GM21737 (cell line): ENCODE data around the gene CNTN5.

ENCODE experiments used
- ATAC-seq: cut with Tn5 transposase; IDR thresholded peaks from one replicate; pipeline ENCODE4 v1.9.1; 2021; ENCODE audit warnings: mild to moderate bottlenecking, moderate library complexity; ENCODE audit not compliant: unreplicated experiment

The CNTN5 gene

DNA sequence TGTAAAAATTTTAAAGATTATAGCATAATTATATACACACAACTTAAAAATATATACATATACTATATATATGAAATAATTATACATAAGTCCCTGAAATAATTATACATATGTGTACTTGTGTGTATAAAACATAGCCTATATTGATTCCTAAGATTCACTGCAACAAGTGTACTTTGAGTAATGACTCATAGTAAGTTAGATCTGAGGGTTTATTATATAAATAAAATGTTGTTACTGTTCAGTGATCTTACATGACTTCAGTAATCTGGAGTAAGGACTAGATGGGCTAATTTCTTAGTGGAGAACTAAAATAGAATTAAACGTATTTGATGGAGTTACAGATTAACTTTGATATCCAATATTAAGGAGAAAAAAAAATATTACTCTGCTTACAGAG is 350.5 kb downstream of the CNTN5 start:
- ATAC-seq, result no peak

DNA sequence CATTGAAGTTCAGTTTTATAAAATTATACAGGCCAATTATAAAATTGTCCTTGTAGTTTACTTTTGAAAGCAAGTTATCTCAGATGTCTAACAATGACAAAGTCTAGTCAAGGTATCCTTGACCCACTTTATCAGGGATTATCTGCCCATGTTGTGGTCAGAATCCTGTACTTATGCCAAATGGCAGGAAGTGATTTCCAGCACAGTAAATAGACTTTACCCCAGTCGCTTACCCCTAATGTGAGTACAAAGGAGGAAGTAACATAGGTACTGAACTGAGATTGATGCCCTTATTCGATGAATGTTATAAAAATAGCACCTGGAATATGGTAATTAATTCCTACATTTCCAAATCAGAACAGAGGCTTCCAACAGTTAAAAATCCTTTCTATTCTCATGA is 355.7 kb downstream of the CNTN5 start:
- ATAC-seq, result no peak

DNA sequence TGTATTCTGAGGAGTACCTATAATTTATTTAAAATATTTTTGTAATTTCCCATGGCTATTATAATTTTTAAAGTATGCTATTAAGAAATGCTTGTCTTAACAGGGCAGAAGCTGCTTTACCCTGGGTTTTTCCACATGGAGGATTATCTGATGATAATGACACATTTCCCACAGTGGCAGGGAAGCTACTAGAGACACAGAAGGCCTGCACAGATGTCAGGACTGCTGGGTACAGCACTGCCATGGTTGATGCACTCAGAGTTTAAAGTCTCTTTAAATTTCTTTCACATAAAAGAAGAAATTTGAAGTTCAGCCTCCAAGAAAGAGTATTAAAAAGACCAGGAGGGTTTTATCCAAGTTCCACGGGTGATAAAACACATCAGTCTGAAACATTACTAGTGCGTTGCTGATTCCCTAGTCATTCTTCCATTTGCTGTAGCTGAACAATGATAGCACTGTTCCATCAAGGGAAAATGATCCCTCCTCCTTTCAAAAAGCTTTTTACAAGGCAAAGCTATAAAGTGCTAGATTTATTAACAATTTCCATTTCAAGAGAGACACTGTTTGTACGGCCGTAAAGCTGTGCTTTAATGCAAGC is 363.0 kb downstream of the CNTN5 start:
- ATAC-seq, result no peak

DNA sequence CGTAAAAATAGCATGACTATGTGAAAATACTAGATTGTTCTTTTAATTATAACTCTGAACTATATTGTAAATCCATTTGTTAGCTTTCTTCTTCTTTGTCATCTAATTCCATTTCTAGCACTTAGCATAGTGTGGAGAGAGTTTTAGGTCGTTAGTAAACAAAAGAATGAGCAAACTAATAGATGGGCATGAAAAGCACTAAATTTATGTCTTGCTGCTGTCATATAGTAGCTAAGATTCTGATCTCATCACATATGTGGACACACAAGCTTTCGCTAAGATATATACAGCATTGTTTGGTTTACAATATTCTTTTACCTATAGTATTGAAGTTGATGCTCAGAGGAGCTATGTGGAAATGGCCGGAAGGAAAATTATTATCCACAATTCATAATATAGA is 370.5 kb downstream of the CNTN5 start:
- ATAC-seq, result no peak

DNA sequence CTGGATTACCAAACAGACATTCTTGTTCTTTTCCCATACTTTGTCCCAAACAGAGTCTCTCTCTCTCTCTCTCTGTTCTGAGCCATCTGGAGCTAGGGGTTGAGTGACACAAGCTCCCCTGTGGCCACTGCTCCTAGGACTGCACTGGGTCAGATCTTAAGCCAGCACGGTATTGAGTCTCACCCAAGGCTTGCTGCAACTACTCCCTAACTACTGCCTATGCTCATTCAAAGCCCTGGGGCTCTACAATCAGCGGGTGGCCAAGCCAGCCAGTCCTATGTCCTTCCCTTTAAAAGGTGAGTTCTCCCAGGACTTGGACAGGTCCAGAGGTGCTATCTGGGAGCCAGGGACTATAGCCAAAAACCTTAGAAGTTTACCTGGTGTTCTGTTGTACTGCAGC is 385.6 kb downstream of the CNTN5 start:
- no peak for ATAC-seq

DNA sequence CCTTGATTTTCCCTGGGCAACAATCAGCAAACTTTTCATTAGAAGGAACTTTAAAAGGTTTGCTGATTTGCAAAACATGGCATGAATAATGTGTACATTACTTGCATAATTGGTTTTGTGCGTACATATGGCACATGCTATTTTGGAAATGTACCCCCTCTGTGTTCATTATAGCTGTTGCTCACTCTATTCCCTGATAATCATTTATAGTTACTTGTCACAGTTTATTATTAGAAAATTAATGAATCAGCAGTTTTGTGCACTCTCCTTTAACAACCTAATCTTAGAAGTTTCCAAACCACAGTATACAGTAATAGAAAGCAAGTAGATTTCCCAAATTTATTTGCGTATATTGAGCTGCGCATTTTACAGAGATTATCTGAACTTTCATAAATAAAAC is 389.9 kb downstream of the CNTN5 start:
- ATAC-seq, result no peak

DNA sequence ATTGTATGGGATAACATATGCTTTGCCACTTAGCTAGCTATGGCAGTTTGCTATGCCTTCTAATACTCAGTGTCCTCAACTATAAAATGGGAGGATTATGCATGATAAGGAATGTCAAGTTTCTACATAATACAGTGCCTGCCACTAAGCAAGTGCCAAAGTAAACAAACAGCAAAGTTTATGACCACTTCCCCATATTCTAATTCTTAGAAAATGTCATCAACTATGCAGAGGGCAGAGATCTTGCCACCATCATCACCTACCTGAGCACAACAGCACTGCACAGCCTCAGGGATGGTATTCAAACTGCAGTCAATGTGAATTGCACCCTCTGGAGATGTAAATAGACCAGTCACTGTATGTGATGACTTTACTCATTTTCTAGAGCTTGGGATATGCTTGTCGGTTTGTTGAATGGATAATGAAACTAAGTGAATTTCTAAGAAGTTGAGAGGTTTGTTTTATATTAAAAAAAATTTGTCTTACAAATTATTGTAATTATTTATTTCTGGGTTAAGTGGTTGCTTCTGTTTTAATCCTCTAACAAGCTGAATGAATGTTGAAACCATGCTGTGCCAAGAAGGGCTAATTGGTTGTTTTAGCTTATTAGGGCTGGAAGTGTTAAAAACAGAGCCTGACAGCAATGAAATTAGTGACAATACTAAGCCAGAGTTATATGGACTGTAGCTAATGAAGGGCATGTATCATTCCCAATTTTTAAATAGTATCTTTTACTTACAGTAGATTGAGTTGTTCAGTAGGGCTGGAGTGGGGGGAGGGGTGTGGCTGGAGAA is 398.4 kb downstream of the CNTN5 start:
- no peak for ATAC-seq

DNA sequence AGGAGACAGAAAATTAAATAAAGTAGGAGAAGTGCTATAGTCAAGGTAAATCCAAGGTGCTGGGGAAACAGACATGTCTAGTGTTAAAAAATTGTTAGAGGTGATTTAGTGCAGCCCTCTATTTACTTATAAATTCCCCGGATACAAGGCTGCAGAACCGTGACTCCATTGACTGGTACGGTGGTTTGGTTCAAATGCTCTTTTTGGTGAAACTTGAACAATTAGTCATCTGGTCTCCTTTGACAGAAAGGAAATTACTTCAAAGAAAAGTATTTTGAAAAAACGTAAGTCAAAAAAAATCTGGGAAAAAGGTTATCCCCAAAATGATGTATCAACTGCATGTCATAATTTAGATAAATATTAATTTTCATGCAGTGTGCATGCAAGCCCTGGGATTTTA is 399.2 kb downstream of the CNTN5 start:
- no peak for ATAC-seq

DNA sequence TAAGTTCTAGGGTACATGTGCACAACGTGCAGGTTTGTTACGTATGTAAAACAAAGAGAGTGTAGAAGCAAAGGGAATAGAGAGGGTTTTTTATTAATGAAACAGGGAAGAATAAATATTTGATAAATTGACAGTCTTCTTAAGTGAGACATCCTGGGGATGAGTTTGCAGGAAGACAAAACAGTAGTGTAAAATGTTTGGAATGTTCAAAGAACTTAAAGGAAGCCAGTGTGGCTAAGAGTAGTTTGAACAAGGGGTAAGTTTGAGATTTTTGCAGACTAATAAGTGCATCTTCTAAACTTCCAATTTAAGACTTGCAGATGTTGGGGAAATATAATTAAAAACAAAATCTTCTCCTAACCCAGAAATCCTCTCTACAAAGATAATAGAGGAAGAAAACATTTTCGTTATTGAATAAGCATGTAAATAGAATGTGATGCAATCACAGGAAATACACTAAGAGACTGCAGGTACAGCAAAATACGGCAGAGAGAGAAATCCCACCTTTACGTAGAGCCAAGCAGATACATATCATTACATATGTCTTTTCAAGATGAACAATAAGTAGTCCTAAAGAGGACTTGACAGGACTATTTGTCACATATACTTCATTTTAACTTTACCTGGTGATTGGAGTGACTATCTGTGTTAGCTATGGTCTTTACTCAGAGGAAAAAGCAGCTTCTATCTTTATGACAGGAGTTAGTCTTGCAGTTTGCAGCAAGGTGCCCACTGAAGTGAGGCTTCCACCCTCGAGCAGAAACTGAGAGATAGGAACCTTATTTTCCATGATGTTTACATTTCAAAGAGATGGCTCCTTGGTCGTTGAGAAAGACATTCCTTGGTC is 402.1 kb downstream of the CNTN5 start:
- ATAC-seq, result no peak

DNA sequence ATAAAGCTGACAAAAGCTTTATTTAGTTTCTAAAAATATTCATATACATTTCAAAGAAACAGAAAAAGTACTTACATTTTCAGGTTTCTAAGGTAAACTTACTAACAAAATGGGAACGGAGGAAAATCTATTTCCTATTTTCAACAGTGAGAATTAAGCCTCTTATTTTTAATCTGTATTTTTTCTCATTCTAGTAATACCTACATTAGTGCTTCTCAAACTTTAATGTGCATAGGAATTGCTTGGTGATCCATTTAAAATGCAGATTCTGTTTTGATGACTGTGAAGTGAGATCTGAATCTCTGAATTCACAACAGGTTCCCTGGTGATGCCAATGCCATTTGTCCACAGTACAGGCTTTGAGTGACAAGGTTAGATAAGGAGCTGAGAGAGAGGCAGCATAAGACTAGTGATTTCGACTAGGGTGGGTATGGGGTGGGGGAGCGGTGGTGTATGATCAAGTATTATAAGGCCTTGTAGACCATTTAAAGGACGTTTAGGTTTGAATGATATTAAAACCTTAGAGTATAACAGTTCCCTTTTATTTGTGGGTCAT is 402.8 kb downstream of the CNTN5 start:
- ATAC-seq, result no peak

DNA sequence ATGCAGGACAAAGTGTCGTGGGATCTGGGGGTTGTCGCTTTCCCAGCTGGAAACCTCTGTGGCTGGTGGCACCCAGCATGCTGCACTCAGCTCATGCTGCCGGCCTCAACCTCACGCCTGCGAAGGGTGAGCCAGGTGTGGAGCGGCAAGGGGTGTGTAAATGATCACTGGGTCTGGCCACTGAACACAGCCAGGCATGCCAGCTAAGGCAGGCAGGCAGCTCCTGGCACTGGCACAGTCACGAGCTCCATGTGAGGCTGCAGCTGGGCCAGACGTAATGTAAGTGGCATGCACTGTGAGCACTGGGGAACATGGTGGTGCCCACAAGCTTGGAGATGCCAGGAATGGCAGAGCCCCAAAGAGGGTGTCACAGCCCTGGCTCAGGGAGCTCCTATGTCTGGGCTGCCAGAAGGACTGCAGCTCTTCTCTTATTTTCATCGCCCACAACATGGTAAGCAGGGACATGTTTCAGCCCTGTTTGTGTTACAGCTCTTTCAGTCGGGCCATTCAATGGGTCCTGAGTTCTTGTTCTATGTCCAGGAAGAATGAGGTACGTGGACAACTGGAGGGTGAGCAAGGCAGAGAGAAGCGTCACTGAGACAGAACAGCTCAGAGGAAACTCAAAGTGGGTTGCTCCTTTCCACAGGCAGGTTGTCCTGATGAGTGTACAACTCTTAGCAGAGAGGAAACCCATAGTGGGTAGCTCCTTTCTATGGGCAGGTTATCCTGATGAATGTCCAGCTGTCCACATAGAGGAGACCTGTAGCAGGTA is 403.8 kb downstream of the CNTN5 start:
- no peak for ATAC-seq

DNA sequence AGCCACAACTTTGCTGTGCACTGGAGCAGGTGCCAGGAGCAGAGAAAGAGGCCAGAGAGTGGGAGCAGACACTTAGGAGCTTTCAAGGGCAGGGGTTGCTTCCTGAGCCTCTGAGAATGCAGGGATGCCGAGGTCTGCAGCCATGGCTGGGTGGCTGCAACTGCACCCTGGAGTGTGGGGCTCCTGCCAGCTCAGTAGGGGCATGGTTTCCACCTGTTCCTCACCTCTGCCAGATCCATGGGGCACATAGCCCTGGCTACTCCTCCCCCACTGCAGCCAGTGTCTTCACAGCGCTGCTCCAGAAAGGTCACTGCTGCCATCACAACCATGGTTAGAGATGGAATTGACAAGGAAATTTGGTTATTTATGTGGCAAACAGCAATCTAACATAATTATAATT is 404.8 kb downstream of the CNTN5 start:
- ATAC-seq, result no peak

DNA sequence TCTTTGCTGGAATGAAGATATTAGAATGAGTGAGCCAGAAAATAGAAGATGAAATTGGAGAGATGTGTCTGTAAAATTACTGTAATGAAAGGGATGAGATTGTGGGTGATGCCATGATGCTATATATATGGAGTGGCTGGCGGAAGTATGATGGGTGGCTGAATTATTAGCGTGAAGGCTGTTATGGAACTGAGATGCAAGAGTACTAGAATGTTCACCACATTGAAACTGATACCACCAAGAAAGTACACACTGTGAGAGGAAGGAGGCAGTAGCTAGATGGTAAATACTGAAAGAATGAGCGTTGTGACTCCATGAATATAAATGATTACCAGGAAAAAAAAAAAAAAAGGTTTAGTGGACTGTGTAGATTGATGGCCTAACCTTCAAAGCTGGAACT is 411.9 kb downstream of the CNTN5 start:
- ATAC-seq, result no peak

DNA sequence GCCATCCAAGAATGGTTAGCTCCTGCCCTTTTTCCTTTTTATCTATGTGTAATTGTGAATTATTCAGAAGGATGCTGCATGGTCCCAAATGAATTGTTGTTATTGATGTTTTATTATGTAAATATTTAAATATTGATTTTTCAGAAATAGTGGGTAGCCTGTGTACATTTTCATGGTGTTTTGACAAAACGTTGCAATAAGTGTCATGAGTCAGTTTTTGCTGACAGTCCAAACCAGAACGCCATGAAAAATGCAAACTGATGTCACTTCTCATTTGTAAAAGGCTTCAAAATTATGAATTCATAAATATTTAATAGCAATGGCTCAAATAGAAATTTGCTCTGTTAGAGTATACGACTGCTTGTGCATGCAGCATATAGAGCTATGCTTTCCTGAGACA is 422.5 kb downstream of the CNTN5 start:
- no peak for ATAC-seq

DNA sequence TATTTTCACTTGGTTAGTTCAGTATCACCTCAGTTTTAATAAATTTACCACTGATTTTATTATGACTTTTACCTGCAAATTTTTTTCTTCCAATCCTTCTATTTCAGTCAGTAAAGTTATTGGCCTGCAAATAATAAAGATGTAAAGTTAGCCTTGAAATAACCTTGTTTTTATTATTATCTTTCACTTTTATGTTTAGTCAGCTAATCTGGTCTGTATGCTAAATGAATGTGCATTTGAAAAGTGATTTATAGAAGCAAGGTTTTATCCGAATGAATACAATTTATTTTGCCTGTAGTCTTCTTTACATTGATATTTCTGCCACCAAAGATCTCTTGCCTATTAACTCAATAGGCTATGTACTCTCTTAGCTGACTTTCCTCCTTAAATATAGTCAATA is 425.7 kb downstream of the CNTN5 start:
- no peak for ATAC-seq

DNA sequence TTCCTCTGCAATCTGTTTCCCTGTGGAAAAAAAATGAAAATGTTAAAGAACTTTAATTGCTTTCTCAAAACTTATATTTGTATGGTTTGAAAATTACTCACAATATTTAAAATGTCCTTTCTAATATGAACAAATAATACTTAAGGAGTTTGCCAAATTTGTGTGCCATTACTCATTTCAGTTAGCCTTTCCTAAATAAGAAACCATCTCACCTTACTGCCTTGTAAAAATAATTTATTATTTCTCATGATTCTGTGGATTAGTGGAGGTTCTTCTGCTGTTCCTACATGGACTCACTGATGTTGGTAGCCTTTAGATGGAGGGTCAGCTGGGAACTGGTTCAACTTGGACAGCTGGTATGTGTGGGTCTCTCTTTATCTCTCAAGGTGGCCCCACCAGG is 428.6 kb downstream of the CNTN5 start:
- ATAC-seq, result no peak

DNA sequence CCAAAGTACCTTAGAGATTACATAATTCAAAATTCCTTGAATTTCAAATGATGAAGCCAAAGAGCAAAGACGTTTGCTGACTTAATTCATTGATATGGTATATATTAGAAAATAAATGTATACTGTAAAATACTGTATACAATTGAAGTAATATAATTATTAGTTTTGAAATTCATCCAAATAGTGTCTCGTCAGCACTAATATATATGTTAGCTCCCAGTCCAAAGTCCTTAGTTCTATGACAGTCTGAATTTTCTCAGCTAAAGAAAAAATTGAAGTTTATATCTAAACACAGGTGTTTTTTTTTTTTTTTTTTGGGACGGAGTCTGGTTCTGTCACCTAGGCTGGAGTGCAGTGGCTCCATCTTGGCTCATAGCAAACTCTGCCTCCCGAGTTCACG is 431.3 kb downstream of the CNTN5 start:
- no peak for ATAC-seq

DNA sequence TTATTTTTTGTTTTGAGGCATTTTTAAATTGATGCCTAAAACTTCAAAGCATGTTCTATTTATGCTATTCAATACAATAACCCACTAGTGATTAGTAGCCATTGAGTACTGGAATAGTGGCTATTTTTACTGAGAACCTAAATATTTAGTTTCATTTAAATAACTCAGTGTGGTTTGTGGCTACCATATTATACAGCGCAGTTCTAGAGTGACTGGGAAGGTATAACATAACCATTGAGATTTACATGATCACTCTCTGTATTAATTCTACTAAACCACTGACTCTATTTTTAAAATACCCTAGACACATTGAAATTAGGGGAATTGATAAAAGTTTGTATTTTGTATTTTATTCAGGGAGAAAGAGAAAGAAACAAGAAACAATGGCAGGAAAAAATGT is 441.2 kb downstream of the CNTN5 start:
- ATAC-seq, result no peak

DNA sequence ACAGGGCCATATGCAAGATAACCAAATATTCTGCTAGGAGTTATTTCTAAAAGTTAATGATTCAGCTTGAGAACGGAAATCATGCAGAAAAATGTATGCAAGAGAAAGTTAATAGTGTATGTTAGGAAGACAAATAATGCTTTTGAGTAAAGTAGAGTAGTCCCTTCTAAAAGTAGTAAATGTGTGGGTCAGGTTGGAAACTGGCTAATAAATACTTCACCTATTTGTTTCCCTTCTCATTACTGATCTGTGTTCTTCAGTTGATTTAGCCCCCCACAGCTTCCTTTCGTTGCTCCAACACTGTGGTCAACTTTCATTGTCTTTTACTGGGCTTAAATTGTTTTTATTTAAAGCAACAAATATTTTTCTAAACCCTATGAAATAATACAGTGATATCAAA is 444.2 kb downstream of the CNTN5 start:
- no peak for ATAC-seq

DNA sequence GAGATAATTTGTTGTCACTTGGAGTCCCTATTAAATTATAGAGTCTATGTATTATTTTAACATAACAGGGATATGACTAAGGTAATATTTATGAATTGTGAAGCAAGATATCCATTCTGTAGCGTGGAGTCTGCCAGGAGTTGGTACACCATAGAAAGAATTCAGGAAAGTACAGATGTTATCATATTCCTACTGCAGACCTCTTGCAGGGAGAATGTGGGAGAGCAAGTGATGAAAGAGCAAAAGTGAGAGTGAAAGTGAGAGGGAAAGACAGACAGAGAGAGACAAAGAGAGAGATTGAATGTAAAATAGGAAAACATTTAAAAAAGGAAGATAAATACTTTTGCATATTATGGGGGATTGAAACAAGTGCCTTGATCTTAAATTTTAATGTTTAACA is 468.8 kb downstream of the CNTN5 start:
- no peak for ATAC-seq

DNA sequence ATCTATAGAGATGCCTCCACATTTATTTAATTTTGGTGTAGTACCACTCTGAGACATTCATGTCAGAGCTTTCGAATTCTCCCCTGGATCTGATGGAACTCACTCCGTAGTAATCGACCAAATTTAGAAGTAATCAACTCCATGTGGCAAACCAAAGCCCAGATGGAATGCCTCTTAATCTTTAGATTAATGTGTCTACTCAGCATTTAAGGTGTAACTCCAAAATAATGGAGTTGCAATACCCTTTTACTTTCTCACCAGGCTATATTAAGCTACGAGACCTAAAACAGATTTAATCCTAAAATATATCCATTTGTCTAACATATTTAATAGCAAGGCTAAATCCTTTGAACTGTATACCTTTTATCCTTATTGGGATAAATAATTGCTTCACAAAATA is 473.3 kb downstream of the CNTN5 start:
- ATAC-seq, result no peak
